Fibroblast of mammary gland (primary cell): ENCODE data around the gene R3HDM2.
A peak's percentile ranks its signal among the peaks of the same experiment; 100 is the strongest.

Experiments used
- DNase-seq: peaks from one replicate; pipeline ENCODE4 v3.0.0-alpha.2; 2010; ENCODE audit warnings: low read depth
- H3K4me3 ChIP-seq: 2 replicates; pipeline ENCODE4 v1.5.1; 2011; ENCODE audit warnings: low read depth, mild to moderate bottlenecking, low read length, moderate library complexity; ENCODE audit not compliant: control insufficient read depth
- TF ChIP-seq, protein P1 (sequence below): conservative IDR thresholded peaks from 2 replicates; pipeline ENCODE4 v1.5.1; 2011; ENCODE audit warnings: low read depth, low read length, inconsistent platforms; ENCODE audit not compliant: control insufficient read depth, insufficient read depth

R3HDM2 gene

GRCh38 chr12:57476162-57476992 is 45.5 kb upstream of the R3HDM2 start:
- no peak for DNase-seq
- TF ChIP-seq, protein P1, sequence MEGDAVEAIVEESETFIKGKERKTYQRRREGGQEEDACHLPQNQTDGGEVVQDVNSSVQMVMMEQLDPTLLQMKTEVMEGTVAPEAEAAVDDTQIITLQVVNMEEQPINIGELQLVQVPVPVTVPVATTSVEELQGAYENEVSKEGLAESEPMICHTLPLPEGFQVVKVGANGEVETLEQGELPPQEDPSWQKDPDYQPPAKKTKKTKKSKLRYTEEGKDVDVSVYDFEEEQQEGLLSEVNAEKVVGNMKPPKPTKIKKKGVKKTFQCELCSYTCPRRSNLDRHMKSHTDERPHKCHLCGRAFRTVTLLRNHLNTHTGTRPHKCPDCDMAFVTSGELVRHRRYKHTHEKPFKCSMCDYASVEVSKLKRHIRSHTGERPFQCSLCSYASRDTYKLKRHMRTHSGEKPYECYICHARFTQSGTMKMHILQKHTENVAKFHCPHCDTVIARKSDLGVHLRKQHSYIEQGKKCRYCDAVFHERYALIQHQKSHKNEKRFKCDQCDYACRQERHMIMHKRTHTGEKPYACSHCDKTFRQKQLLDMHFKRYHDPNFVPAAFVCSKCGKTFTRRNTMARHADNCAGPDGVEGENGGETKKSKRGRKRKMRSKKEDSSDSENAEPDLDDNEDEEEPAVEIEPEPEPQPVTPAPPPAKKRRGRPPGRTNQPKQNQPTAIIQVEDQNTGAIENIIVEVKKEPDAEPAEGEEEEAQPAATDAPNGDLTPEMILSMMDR: no peak
- H3K4me3 ChIP-seq: no peak overlapping the region

DNA sequence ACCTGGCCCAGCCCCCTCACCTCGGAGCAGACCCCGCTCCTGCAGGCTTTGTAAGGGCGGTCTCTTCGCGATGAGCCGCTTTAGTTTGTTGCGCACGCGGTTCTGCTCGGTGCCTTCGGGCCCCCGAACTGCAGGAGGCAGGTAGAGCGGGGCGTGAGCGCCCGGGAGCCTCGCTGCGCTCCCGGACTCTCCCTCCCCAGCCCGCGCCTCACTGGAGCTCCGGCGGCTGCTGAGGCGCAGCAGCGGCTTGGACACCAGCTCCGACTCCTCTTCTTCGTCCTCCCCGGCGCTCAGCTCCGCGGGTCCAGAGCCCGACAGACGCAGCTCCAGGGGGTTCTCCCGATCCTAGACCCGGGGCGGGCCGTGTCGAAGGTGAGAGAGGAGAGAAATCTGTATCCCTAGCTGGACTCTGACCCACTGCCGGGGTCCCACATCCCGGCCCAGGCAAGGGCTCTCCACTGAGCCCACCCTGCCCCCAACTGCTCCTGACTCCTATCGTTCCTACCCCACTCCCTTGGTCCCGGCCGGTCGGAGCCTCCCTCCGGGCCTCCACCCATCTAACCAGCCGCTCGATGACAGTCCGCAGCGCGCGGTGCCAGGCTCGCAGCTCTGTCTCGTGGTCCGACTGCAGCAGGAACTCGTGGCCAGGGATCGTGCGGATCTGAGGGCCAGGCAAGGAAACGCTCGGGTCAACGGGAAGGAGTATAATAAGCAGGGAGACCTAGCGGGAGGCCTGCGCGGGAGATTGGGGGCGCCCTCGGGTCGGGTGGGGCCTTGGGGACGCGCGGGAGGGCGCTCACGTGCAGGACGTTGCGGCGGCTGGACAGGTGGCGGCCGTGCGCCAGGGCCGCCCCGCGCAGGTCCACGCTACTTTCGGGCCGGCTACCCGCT is 44.7 kb upstream of the R3HDM2 start:
- H3K4me3 ChIP-seq: no peak overlapping the region
- DNase-seq: peak; percentile 21
- TF ChIP-seq, protein P1: no peak

DNA sequence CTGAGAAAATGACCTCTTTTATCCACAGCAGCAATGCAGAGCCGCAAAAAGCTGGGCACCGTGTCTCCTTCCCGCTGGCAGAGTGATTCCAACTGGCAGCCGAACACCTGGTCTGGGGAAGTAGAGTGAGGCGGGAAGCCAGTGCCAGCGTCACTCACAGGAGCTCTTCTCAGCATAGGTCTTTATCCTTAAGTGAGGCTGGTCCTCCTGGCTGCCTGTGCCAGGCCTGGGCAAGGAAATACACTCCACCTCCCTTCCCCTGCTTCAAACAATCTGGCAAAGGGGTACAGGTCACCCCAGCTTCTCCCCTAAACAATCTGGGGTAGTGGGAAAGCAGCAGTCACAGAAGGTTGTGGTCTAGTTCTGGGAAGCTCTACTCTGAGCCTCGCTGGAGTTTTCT is 44.0 kb upstream of the R3HDM2 start:
- DNase-seq: no peak
- H3K4me3 ChIP-seq: no peak overlapping the region
- TF ChIP-seq, protein P1: no peak

DNA sequence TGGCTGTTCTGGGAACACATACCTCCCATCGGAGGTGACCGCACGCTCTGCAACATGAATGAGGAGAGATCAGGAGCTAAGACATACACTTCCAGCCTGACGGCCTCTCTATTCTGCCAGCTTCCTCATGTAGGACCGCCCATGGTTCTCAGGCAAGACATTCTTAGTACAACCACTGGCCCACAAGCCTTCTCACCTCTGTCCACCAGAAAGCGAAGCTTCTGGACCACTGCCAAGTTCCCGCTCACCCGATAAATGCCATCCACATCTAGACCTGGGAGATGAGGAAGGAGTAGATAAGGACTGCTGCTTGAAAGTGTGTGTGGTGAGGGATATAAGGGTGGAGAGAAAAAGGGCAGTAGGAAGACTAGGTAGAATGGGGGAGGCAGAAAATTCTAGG is 43.6 kb upstream of the R3HDM2 start:
- no peak overlapping the region for H3K4me3 ChIP-seq
- TF ChIP-seq, protein P1: no peak
- DNase-seq: no peak

GRCh38 chr12:57473886-57474285 is 43.0 kb upstream of the R3HDM2 start:
- TF ChIP-seq, protein P1: no peak
- no peak for DNase-seq
- no peak overlapping the region for H3K4me3 ChIP-seq

DNA sequence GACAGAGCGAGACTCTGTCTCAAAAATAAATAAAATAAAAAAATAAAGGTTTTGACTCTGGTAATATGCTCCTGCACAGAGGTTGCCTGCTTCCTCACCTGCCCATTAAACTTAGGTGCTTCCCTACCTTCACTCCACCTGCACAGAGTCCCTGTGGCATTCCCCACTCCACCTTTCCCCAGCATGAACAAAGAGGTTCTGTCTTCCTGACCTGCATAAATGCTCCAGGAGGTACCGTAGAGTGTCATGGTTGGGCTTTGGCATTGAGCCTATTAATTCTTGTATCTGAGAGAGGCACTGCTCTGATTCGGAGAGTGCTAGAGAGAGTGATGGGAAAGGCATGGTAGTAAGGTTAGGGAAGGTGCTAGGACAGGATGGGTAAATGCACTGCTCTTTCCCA is 42.5 kb upstream of the R3HDM2 start:
- TF ChIP-seq, protein P1: no peak
- no peak overlapping the region for H3K4me3 ChIP-seq
- DNase-seq: no peak
